Muscle of leg (tissue), 11 donors: ENCODE measurements around the gene PLD4. TPM values are rescaled to one million over a fixed set of nuclear protein-coding genes. Genes with fewer than 3 reads are reported as not detected.
"Not testable (repeated sequence)": the region's sequence is repeated elsewhere in the genome, so short reads cannot be mapped to it uniquely, and the experiment has no call there.

Source experiments
- DNase-seq: peaks from one replicate; pipeline ENCODE4 v3.0.0; 2013
- H3K27ac ChIP-seq: one replicate; pipeline ENCODE4 v1.5.1; 2013; ENCODE audit warnings: mild to moderate bottlenecking, low read length, control low read depth
- H3K27me3 ChIP-seq: one replicate; pipeline ENCODE4 v1.6.1; 2013; ENCODE audit warnings: low read length; ENCODE audit not compliant: control insufficient read depth, insufficient read depth
- H3K36me3 ChIP-seq: one replicate; pipeline ENCODE4 v1.6.1; 2013; ENCODE audit warnings: low read length; ENCODE audit not compliant: control insufficient read depth, insufficient read depth
- H3K4me1 ChIP-seq: one replicate; pipeline ENCODE4 v1.6.1; 2013; ENCODE audit warnings: low read length; ENCODE audit not compliant: control insufficient read depth, insufficient read depth
- H3K4me3 ChIP-seq: one replicate; pipeline ENCODE4 v1.5.1; 2013; ENCODE audit warnings: low read length, control low read depth
- H3K9me3 ChIP-seq: replicated peaks from 2 replicates; pipeline ENCODE4 v1.6.1; 2013; ENCODE audit warnings: low read depth, low read length; ENCODE audit not compliant: control insufficient read depth
- WGBS: methylation state at CpG from one replicate; pipeline ENCODE4 v1.1.5; 2013; ENCODE audit warnings: missing lambda C conversion rate; ENCODE audit not compliant: insufficient coverage; 5-methylcytosine and 5-hydroxymethylcytosine counted together
- polyA plus RNA-seq, 8 donors: library from polyadenylated mRNA; unstranded; fragments of 120-200 nt; gene quantifications; one replicate each; pipeline versions ENCODE4 v1.2.1 to v1.2.3, GENCODE V29; 2013; ENCODE audit warnings: inconsistent platforms in 1 of 8, low replicate concordance in 1 of 8; ENCODE audit not compliant: insufficient read length in 8 of 8, insufficient read depth in 1 of 8
- total RNA-seq: library from RNA; stranded (reverse); fragments of 120-200 nt; gene quantifications from one replicate; pipeline ENCODE4 v1.2.4, GENCODE V29; 2013

The PLD4 gene
- total and polyA plus RNA-seq, 9 donors: 3.1 to 9.7 (median 6.3) TPM

GRCh38 chr14:104879983-104880565, 44.6 kb upstream of the PLD4 start:
- no peak overlapping the region for H3K27ac ChIP-seq
- DNase-seq: no peak

DNA sequence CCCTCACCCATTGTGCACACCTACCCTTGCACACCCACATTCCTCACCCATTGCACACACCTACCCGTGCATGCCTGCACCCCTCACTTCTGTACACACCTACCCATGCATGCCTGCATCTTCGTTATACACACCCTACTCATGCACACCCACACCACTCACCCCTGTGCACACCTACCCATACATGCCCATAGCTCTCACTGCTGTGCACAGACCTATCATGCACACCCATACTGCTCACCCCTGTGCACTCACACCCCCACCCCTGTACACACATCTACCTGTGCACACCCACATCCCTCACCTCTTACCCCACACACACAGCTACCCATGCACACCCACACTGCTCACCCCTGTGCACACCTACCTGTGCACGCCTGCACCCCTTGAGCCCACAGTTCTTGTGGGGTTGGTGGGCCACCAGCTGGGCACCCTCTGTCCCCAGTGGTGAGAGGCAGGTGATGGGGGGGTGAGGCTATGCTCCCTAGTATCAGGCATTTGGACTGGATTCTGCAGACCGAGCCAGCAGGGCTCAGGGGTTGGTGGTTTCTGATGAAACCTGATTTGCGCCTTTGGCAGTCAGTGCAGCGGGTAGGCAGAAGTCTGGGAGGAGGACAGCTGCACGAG, 44.0 kb upstream of the PLD4 start:
- WGBS: 66% methylated on average over 6 of the region's 7 CpGs
- no peak for DNase-seq
- Histone ChIP-seq H3K27me3 (peaks cover 6% of the 10 kb centered on the region), H3K4me1 (peaks cover 52% of the 10 kb centered on the region), H3K9me3 (no peaks in the 10 kb centered on the region), H3K4me3 (no peak overlapping the region), H3K27ac (no peak overlapping the region), H3K36me3 (no peaks in the 10 kb centered on the region)

More at GRCh38 chr14:104879983-104880565, 44.6 kb upstream of the PLD4 start:
- no peak overlapping the region for H3K4me3 ChIP-seq
- H3K4me1 ChIP-seq: peaks cover 51% of the 10 kb centered on the region
- peaks cover 6% of the 10 kb centered on the region for H3K27me3 ChIP-seq
- no peaks in the 10 kb centered on the region for H3K36me3 ChIP-seq
- no peaks in the 10 kb centered on the region for H3K9me3 ChIP-seq
- 94% methylated on average over 13 of the region's 15 CpGs for WGBS

GRCh38 chr14:104881369-104881979, 43.2 kb upstream of the PLD4 start:
- no peaks in the 10 kb centered on the region for H3K9me3 ChIP-seq
- WGBS: 43% methylated on average over 13 of the region's 13 CpGs
- peaks cover 8% of the 10 kb centered on the region for H3K27me3 ChIP-seq
- H3K27ac ChIP-seq: no peak overlapping the region
- H3K36me3 ChIP-seq: peaks cover 2% of the 10 kb centered on the region
- peak; percentile 94 for DNase-seq
- H3K4me3 ChIP-seq: no peak overlapping the region
- H3K4me1 ChIP-seq: peaks cover 51% of the 10 kb centered on the region

DNA sequence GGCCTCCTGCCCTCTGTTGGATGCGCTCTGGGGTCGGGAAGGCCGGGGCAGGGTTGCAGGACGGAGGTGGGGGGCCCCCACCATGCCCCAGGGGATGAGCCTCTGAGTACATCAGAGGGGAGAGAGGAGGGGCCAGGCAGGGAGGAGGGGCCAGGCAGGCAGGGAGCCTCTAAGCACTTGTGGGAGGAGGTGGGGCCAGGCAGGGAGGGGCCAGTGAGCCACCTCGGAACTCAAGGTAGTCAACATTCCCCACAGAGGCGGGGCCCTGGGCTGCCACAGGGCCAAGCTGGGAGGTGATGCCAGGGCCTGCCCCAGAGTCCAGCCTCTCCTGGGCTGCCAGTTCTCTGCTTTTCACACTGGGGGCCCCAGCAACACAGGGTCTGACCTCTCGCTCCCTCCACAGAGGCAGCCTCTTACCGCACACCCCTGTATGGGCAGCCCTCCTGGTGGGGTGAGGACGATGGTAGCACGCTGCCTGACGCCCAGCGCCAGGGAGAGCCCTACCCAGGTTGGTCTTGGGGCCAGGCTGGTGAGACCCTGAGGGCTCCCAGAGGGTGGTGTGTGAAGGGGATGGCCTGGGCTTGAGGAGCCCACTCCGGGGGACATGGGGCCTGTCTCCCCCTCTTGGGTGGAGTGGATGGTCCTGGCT, 42.2 kb upstream of the PLD4 start:
- no peak for DNase-seq
- Histone ChIP-seq H3K27me3 (peaks cover 8% of the 10 kb centered on the region), H3K36me3 (peaks cover 7% of the 10 kb centered on the region), H3K4me3 (no peak overlapping the region), H3K4me1 (peaks cover 43% of the 10 kb centered on the region), H3K27ac (no peak overlapping the region), H3K9me3 (no peaks in the 10 kb centered on the region)
- WGBS: 49% methylated on average over 6 of the region's 13 CpGs

- DNase-seq: no peak
- peaks cover 9% of the 10 kb centered on the region for H3K36me3 ChIP-seq
- peaks cover 8% of the 10 kb centered on the region for H3K27me3 ChIP-seq
- peaks cover 43% of the 10 kb centered on the region for H3K4me1 ChIP-seq
- no peak overlapping the region for H3K4me3 ChIP-seq
- H3K27ac ChIP-seq: no peak overlapping the region
- H3K9me3 ChIP-seq: no peaks in the 10 kb centered on the region
- 87% methylated on average over 35 of the region's 38 CpGs for WGBS
Observed at GRCh38 chr14:104882991-104883660, 41.6 kb upstream of the PLD4 start.

DNA sequence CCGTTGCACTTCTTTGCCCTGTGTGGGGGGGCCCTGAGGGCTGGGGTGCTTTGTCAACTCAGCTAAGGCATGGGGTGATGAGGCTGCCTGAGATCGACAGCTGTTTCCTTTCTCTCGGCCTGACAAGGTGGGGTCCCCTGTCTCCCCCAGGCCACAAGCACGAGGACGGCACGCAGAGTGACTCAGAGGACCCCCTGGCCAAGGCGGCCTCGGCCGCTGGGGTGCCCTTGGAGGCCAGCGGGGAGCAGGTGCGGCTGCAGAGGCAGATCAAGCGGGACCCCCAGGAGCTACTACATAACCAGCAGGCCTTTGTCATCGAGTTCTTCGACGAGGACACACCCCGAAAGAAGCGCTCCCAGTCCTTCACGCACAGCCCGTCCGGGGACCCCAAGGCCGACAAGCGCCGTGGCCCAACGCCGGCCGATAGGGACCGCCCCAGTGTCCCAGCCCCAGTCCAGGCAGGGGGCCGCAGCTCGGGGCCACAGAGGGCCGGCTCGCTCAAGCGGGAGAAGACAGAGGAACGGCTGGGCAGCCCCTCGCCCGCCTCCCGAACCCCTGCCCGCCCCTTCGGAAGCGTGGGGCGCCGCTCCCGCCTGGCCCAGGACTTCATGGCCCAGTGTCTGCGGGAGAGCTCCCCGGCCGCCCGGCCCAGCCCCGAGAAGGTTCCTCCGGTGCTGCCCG, 40.9 kb upstream of the PLD4 start:
- WGBS: 84% methylated on average over 49 of the region's 49 CpGs
- H3K4me1 ChIP-seq: peaks cover 42% of the 10 kb centered on the region
- H3K36me3 ChIP-seq: peaks cover 9% of the 10 kb centered on the region
- H3K9me3 ChIP-seq: no peaks in the 10 kb centered on the region
- H3K27ac ChIP-seq: no peak overlapping the region
- H3K4me3 ChIP-seq: no peak overlapping the region
- DNase-seq: no peak
- H3K27me3 ChIP-seq: peaks cover 8% of the 10 kb centered on the region

DNA sequence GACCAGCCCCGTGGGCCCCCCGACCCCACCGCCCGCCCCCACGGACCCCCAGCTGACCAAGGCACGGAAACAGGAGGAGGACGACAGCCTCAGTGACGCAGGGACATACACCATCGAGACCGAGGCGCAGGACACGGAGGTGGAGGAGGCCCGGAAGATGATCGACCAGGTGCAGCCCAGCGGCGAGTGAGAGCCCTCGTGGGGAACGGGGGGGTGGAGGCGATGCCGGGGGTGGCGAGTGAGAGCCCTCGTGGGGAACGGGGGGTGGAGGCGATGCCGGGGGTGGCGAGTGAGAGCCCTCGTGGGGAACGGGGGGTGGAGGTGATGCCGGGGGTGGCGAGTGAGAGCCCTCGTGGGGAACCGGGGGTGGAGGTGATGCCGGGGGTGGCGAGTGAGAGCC, 40.3 kb upstream of the PLD4 start:
- 81% methylated on average over 13 of the region's 34 CpGs for WGBS
- not testable (repeated sequence) for H3K27me3 ChIP-seq, DNase-seq, H3K27ac ChIP-seq, H3K4me3 ChIP-seq, H3K36me3 ChIP-seq, H3K9me3 ChIP-seq
- peaks cover 41% of the 10 kb centered on the region for H3K4me1 ChIP-seq

DNA sequence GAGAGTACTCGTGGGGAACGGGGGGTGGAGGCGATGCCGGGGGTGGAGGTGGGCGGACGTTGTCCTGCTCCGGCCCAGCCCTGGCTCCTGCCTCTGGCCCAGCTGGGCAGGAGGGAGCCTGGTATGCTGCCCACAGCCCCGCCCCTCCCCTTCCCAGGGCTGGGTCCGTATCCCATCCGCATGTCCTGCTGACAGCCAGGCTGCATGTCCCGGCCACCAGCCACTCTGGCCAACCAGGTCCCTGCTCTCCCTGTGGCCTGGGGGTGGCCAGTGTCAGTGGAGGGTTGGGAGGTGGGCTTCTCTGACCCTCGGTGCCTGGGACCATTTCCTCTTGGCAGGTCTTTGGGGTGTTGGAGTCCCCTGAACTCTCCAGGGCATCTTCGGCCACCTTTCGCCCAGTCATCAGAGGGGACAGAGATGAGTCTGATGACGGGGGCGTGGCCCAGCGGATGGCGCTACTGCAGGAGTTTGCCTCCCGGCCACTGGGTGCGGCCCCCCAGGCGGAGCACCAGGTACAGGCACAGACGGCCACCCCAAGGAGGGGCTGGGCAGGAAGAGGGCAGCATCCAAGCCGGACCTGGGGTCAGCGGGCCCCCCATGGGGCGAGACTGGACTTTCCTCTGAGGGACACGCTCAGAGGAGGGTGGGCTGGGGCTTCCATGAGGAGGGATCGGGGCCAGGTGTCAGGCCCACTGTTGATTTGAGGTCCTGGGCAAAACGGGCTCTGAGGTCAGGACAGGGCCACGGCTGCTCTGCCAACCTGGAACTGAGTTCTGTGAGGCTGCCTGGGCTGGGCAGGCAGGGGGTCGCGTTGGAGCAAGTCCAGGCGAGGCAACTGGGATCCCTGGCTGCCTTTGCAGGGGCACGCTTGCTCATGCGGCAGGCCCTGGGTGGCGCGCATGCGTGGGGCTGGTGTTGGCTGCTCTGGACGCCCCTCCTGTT, 39.4 kb upstream of the PLD4 start:
- Histone ChIP-seq H3K36me3 (peaks cover 9% of the 10 kb centered on the region), H3K27me3 (peaks cover 2% of the 10 kb centered on the region), H3K27ac (no peak overlapping the region), H3K9me3 (no peaks in the 10 kb centered on the region), H3K4me1 (peaks cover 32% of the 10 kb centered on the region), H3K4me3 (no peak overlapping the region)
- 83% methylated on average over 34 of the region's 38 CpGs for WGBS
- no peak for DNase-seq
